Measurements from ENCODE around the gene DDTL.
"Not testable (repeated sequence)": the region's sequence is repeated elsewhere in the genome, so short reads cannot be mapped to it uniquely, and the experiment has no call there.

DDTL gene

DNA sequence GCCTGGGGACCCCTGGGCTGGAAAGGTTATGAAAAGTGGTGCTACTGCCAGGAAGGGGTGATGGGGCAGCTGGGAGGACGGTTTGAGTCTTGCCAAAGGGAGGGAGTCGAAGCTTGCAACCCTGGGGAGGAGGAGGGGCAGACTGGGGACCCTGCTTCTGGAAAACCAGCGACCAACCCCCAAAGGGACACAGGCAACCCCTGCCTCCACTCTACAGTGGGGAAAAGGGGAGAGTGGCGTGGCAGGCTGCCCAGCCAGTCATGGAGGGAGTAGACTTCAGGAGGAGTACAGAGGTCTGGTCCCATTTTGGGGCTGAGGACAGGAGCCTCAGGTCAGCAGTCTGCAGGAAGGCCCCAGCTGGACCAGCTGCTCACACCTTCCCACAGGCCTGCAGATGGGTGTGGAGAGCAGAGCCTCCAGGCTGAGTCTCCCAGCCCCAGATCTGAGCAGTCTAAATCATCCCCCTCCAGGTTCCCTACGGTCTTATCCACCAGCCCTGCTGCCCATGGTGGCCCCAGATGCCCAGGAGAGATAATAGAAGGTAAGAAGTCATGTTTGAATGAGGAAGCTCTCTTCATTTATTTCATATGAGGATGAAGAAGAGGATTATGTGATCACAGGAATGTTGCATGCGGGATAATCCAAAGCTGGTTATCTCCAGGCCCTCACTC lies 4.3 kb downstream of the DDTL start:
- DNase-seq: no peak

DNA sequence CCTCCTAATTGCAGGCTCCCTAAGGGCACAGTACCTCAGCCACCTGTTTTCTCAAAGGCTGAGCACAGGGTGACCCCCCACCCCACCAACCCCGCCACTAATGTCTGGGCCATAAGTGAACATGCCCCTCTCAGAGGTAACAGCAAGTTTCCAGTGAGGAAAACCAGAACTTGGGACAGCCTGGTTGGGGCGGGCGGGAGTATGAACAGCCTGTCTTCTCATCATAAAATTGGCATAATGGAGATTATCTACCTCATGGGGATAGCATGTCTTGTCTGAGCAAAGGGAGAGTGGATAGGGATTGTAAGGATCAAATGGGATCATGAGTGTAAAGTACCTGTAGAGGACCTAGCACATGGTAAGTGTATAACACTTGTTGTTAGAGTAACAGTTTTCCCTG lies 5.2 kb downstream of the DDTL start:
- DNase-seq: not testable (repeated sequence)

DNA sequence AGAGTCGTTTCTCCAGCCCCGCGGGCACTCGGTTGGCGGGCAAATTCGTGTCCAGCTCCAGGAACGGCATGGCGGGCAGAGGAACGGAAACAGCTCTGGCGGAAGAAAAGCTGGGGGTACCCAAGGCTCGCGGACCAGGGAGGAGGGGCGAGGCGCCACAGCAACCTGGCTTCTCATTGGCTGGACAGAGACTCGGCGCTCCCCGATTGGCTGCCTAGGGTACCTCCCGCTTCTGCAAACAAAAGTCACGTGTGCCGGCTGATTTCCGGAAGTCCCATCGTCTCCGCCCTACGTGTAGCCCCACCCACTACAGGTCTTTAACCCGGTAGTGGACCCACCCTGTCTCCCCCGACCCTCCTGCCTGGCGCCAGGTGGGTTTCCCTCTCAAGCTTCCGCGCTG lies 7.7 kb downstream of the DDTL start, which contains the start of gene DDT:
TSS of gene DDT (minus strand) at position 97 of the 400 bp plus-strand sequence. CDS start at position 70, 27 bp downstream.
- DNase-seq: not testable (repeated sequence)

DNA sequence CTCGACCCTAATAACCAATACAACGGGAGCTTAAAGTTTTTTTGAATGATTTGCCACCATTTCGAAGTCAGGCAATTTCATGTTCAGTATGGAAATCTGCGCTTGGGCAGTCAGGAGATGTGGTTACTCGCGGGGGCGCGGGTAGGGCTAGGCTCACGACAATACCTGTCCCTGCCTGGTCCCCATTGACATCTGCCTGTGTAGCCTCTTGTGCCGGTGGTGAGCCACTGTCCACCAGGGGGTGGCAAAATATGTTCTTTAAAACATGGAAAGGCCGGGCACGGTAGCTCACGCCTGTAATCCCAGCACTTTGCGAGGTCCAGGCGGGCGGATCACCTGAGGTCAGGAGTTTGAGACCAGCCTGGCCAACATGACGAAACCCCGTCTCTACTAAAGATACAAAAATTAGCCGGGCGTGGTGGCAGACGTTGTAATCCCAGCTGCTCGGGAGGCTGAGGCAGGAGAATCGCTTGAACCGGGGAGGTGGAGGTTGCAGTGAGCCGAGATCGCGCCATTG lies 8.2 kb downstream of the DDTL start:
- DNase-seq: not testable (repeated sequence)

DNA sequence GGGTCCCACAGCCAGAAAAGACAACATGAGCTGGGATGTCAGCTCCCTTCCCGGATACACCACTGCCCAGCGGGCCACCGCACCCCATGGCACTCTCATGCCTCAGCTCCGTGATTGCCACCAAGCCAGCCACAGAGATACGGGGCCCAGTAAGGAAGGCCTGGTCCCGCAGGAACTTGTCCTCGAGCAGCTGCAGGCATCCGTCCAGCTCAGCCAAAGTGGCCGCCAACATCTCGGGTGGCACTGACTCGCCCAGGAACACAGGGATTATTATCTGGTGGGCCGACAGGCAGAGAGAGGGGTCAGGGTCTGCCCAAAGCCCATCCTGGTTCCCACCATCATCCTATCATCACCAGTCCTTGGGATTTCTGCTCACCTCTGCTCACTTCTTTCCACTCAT lies 10.6 kb downstream of the DDTL start:
- DNase-seq: not testable (repeated sequence)

DNA sequence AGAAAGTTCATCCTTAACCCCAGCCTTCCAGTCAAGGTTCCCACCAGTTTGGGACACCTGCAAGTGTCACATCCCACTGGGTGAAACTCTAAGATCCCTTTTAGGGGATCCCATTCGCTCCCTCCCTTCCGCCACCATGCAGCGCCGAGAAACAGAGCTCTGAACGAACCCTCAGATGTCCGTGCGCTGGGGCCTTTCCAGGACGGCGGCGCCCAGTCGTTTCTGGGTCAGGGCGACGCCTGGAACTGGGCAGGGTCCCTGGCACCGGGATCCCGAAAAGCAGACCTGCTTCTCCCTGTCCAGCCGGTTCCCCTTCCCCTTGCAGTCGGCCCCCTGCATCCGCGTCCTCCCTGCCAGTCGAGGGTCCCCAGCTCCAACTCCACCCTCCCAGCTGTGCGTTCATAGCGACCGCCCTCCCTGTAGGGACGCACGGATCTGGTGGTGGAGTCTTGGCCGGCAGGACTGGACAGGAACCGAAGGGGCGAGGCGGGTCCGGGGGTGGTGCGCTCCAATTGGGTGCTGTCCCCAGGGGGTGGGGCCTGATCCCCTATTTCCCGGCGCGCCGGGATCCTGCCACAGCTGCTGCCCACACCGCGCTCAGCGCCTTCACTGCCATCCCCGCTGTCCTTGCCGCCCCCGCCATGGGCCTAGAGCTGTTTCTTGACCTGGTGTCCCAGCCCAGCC lies 13.0 kb downstream of the DDTL start, which contains the start of gene GSTT2:
TSS of gene GSTT2 (plus strand) at position 578 of the 684 bp plus-strand sequence.
- DNase-seq: not testable (repeated sequence)

DNA sequence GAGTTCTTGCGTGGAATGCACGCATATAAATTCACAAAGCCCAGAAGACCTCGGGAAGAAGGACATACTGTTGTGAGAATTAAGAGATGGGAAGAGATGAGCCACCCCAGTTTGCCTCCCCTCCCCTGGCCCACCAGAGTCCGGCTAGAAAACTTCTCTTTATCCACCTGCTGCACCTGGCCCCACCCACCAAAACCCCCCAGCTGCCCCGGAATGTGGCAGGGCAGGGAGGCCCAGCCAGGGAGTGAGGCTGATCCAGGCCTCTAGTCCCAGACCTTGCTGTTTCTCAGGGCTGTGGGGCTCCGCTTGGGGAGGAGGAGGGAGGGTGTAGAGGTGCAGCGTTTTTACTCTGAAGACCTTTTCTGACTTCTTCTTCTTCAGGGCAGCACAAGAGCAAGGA lies 13.9 kb downstream of the DDTL start:
- not testable (repeated sequence) for DNase-seq

DNA sequence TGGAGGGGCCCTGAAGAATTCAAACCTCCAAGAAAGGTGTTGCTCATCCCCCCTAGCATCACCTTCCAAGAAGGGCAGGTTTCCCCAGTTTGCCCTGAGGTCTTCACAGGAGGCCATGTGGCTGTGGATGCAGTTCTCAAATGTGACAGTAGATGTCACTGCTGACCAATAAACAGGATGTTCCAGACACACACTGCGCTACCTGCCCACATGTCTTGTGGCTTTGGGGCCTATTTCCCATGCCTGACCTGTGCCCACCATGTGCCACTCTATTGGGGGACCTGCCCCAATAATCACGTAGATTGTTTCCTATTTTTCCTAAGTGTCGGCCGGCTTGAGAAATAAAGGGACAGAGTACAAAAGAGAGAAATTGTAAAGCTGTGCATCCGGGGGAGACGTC lies 17.7 kb downstream of the DDTL start:
- peak; percentile 10 for DNase-seq

DNA sequence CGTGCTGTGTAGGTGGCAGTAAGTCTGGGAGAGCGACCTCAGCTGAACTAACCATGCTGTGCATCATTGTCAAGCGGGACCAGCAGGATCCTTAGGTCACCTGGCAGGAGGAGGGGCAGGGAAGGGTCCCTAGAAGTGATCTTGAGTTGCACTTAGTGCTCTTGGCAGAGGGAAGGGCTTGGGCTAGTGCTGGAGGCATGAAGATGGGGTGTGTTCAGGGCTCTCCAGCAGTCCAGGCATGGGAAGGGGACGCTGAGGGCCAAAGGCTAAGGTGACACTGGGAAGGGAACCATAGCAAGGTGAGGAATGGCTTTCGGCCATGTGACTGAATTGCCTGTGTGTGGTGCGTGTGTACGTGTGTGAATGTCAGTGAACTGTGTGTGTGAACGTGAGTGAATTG lies 19.4 kb downstream of the DDTL start:
- not testable (repeated sequence) for DNase-seq

DNA sequence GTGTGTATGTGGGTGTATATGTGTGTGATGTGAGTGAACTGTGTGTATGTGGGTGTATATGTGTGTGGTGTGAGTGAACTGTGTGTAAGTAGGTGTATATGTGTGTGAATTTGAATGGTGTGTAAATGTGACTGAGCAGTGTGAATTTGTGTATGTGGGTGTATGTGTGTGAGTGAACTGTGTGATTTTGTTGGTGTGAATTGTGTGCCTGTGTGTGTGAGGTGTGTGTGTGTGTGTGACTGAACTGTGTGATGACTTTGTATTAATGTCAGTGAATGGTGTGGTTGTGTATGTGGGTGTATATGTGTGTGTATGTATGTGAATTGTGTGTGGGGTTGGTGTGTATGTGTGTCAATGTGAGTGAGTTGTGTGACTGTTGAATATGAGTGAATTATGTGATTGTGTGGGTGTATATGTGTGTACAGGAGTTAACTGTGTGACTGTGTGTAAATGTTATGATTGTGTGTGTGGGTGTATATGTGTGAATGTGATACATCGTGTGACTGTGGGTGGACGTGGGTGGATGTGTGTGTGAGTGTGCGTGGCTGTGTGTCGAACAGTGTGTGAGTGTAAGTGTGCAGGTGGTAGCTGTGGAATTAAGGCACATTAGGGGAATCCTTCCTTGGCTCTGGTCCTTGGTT lies 20.0 kb downstream of the DDTL start:
- DNase-seq: not testable (repeated sequence)

DNA sequence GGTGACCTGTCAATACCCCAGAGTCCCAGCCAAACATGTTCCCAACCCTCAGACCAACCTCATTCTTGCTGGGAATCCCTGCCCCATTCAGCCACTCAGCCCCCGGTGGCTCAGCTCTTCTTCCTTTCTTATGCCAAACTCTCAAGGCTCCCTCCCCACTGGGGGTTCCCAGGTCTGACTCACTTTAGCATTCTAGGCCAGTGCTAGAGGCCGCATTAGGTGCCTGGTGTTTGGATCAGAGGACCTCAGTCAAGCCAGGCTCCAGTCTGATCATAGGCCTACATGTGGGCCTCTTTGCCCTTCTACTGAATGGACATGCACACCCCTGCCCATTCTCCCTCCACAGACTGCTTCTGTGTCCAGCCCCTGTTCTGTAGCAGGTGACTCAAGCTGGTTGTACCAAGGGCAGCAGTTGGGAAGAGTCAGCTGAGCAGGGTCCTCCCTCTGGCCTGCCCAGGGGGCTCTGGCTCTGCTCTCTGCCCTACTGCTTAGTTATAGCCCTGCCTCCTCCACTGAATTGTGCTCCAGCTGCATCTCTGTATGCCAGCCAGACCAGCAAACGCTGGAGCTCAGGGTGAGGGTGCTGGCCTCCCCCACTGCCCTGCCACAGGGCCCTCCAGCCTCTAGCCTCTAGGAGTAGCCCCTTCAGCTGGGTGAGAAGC lies 23.0 kb downstream of the DDTL start:
- DNase-seq: not testable (repeated sequence)

DNA sequence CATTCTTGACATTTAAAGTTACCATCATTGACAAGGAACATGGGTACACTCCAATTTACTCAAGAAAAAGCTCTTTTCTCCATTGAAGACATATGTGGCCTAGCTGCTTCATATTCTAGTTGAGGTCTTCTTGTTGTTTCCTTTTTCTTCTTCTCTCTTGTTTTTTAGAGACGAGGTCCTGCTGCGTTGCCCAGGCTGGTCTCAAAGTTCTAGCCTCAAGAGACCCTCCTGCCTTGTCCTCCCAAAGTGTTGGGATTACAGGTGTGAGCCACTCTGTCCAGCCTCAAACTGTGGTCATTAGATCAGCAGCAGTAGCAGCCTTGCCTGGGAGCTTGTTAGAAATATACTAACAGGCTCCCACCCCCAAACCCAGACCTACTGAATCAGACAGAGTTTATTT lies 26.4 kb downstream of the DDTL start:
- not testable (repeated sequence) for DNase-seq

DNA sequence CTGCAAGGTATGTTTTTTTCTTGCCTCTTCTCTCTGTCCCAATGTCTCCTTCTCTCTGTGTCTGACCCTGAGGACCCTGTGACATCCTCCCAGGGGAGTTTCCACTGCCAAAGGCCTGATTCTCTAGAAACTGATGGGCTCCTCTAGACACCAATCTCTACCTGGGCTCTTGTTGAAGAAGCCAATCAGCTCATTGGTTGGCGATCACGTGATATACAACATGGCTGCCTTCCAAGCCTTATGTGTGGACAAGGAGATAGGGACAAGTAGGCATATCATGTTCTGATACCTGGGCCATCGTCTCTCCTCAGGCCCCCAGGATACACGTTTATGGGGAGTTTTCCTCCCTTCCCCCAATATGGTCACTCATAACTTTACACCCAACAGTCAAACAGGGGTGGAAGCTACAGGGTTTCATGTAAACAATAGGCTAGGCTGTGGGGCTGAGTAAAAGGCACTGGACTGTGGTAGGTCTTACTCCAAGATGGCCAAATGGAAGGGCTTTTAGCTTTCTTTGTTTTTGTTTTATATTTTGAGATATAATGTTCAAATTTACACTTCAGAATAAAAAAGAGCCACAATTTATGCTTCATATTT lies 27.0 kb downstream of the DDTL start:
- not testable (repeated sequence) for DNase-seq

DNA sequence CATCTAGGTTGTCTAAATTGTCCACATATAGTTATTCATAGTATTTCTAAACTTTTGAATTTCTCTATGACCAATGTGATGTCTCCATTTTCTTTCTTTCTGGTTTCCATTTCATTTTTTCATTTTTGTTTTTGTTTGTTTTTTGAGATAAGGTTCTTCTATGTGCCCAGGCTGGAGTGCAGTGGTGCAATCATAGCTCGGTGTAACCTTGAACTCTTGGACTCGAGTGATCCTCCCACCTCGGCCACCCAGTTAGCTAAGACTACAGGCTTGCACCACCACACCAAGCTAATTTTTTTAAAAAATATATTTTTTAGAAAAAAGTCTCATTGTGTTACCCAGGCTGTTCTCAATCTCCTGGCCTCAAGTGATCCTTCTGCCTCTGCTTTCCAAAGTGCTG lies 30.4 kb downstream of the DDTL start:
- no peak for DNase-seq

DNA sequence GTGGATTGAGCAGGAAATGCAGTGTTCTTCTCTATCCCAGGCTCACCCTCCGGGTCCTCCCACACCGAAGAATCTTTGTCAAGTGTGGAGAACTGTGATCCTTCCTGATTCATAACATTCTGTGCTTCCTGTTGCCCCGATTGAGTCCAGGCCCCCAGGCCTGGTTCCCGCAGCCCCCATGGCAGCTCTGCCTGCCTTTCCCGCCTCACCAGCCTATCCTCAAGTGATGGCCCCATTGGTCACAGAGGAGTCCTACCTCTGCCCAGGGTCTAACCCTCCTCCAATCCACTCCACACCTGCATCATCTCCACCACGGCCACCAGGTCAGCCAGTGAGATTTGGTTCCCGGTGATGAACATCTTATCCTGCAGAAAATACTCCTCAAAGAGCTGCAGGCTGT lies 33.1 kb downstream of the DDTL start:
- not testable (repeated sequence) for DNase-seq

DNA sequence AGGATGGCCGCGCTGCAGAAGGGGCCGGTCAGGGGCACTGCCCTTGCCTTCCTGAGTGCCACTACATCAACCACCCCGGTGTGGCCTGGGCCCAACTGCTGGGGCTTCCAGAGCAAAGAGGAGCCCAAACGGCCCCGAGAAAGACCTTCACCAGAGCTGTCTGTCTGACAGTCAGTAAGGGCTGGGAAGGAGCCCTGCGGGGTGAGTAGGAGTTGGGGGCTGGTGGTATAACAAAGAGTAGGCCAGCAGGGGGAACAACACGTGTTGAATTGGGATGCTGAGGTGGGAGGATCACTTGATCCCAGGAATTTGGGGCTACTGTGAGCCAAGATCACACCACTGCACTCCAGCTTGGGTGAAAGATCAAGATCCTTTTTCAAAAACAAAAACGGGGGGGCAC lies 34.6 kb downstream of the DDTL start:
- no peak for DNase-seq

DNA sequence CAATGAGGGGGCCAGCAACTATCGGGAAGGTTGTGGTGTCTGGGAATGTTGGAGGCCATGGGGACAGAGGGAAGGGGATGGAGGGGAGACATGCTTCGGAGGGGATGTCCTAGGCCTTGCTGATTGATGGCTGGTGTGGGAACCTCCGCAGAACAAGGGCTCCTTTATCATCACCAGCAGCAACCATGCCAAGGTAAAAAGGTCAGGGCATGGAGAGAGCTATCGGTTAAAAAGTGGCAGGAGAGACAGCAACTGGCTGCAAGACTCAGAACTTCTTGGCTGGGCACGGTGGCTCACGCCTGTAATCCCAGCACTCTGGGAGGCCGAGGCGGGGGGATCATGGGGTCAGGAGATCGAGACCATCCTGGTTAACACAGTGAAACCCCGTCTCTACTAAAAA lies 35.6 kb downstream of the DDTL start:
- DNase-seq: no peak

DNA sequence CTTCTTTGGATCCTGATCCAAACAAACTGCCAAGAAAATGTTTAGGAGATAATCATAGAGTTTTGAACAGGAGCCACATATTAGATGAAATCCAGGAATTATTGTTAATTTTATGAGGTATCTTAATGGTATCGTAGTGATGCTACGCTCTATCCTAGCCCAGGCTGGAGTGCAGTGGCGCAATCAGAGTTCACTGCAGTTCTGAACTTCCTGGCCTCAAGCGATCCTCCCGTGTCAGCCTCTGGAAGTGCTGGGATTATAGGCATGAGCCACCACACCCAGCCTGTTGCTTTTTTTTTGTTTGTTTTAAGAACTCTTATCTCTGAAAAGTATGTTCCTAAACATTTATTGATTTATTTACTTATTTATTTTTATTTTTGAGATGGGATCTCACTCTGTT lies 36.2 kb downstream of the DDTL start:
- no peak for DNase-seq

DNA sequence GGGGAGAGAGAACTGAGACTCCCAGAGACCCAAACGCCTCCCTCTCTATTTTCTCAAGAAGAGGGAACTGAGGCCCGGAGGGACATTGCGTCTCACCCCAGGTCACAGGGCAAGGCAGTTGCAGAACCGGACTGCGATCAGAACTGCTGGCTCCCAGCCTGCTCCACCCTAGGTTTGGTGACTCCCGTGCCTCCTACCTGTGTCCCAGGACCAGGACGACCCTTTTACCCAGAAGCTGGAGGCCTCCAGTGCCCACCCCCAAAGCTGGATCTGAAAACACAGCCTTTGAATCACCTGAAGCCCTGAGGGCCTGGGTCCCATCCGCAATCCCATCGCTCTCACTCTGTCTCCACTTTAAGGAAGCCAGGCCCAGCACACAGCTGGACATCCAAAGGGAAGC lies 37.2 kb downstream of the DDTL start:
- DNase-seq: no peak

DNA sequence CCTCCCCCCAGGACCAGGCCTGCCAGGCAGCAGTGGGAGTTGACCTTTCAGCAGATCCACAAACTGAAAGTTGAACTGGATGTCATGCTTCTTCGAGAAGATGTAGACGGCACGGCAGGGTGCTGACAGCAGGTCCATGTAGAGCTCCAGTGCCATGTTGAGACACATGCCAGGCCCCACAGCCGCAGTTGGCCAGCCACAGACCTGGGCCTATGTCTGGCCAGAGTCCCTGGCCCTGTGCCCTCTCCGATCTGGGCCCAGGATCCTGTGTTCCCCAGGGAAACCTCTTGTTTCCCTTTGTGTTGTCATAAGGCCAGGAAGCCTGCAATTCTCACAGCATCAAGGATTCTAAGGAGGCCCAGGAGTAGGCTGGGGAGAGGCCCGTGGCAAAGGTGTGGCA lies 38.5 kb downstream of the DDTL start, which contains the start of gene GSTT4:
TSS of gene GSTT4 (minus strand) at position 253 of the 400 bp plus-strand sequence. CDS start at position 156, 97 bp downstream.
- DNase-seq: no peak

DNA sequence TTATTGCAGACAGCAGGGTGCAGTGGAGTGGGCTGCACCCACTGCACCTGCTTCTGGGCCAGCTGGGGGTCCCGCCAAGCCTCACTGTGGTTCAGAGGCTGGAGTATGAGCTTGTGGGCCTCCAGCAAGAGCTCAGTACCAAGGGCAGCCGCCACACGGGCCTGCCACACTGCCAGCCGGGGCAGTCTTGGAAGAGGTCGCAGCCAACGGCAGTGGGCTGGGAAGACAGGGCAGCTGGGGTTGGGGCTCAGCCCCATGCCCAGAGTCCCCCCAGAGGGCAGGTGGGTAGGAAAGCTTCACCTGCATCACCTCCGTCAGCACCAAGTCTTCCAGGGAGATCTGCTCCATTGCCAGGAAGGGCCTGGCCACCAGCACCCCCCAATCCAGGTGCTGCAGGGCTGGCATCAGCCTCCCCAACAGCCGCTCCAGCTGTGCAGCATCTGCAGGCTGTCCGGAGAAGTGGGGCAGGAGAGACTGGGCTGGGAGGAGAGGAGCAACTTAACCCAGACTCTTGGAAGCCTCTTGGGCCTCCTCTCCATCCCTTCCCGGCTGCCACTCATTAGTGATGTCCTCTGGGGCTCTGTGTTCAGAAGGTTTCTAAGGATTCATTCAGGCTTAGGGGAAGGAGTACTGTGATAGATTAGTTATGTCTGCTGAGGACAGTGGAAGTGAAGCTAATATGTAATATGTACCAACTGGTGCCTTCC lies 39.7 kb downstream of the DDTL start:
- DNase-seq: no peak

DNA sequence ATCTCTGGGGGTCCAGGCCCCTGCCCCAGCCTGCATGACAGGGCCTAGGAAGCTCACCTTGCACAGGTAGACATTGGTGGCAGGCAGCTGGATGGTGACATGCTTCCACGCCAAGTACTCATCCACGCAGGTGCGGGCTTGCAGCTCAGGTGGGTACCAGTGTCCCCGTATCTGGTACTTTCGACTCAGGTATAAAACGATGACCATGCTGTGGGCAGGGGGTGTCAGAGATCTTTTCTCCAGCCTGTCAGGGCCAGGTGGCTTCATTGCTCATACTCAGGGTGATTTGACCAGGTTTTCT lies 40.2 kb downstream of the DDTL start:
- no peak for DNase-seq

All from COR-L47 (cell line).